GM06990 (cell line): Measurements from ENCODE around the gene PHPT1.

Experiments used
- DNase-seq: peaks from one replicate; pipeline ENCODE4 v3.0.0-alpha.2; 2011; ENCODE audit not compliant: insufficient read length; ENCODE audit errors: extremely low read depth
- H3K27me3 ChIP-seq: replicated peaks from 2 replicates; pipeline ENCODE4 v1.6.0; 2011; ENCODE audit warnings: low read length; ENCODE audit not compliant: control insufficient read depth, insufficient read depth
- H3K36me3 ChIP-seq: 2 replicates; pipeline ENCODE4 v1.5.1; 2011; ENCODE audit warnings: low read length; ENCODE audit not compliant: control insufficient read depth, insufficient read depth
- H3K4me3 ChIP-seq: replicated peaks from 2 replicates; pipeline ENCODE4 v1.5.1; 2011; ENCODE audit warnings: low read depth, mild to moderate bottlenecking, control low read depth, low read length
- TF ChIP-seq, protein P1 (sequence below): IDR thresholded peaks from 2 replicates; pipeline ENCODE4 v1.5.1; 2011; ENCODE audit warnings: low read length, control low read depth, mild to moderate bottlenecking, inconsistent platforms; ENCODE audit not compliant: insufficient read depth, poor library complexity, severe bottlenecking

The PHPT1 gene

DNA sequence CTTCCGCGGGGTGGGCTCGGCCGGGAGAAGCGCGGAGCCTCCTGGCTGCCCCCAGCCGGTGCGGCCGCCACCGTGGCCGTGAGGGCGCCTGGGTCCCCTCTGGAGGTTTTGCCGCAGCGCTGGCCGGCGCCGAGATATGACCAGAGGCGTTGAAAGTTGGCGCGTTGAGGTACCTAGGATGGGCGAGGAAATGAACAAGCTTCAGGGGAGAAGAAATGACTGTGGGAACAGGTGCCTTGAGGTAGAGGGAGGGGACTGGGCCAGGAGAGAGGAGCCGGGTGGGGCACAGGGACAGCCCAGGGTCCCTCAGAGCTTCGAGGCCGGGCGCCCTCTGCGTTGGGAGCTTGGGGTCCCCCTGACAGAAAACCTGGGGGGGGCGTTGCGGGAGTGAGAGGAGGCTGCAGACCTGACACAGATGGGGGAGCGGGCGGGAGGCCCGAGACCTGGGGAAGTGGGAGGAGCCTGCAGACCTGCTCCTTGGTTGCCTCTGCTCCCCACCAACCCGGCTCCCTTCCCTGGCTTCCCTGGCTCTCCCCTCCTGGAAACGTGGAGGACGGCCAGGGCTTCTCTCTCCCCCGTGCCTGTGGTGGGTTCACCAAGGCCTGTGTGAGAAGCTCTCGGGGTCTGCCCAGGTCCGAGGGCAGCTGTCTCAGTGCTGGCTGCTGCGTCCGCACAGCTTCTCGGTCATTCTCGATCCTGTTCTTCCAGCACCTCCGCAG, 27.2 kb upstream of the PHPT1 start:
- no peak overlapping the region for H3K4me3 ChIP-seq

DNA sequence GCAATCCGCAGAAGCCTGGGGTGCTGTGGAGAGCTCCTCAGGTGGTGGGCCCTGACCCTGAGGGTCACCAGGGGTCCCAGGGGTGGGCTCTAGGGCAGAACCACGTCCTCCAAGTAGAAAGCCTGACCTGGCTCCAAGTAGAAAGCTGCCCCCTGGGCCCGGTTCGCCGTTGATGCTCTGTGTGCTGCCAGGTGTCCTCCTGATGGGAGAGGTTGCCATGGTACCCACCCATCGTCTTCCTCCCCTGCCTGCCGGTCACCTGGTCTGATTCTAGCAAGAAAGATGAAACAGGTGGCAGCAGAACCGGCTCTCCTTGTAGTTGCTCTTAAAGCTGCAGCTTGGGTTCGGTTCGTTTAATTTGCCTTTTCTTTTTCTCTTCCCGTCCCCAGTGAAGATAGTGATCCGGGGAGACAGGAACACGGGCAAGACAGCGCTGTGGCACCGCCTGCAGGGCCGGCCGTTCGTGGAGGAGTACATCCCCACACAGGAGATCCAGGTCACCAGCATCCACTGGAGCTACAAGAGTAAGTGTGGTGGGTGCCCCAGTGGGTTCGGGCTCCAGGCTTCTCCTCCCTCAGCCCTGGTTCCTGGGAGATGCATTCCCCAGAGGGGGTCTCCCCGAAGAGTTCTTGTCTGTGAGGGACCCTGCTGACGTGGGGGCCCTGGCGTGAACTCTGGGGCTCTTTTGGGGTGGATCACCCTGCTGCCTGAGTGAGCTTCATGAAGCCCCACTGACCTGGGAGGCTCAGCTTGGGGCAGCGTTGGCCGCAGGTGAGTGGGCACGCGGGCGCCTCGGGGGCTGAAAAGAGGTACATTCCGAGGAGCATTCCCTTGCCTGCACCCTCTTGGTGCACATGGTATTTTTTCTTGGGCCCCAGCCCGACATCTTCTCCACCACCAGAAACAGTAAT, 25.8 kb upstream of the PHPT1 start:
- Histone ChIP-seq H3K27me3 (no peaks in the 10 kb centered on the region), H3K36me3 (peaks cover 13% of the 10 kb centered on the region), H3K4me3 (no peak overlapping the region)
- DNase-seq: no peak
- TF ChIP-seq, protein P1, sequence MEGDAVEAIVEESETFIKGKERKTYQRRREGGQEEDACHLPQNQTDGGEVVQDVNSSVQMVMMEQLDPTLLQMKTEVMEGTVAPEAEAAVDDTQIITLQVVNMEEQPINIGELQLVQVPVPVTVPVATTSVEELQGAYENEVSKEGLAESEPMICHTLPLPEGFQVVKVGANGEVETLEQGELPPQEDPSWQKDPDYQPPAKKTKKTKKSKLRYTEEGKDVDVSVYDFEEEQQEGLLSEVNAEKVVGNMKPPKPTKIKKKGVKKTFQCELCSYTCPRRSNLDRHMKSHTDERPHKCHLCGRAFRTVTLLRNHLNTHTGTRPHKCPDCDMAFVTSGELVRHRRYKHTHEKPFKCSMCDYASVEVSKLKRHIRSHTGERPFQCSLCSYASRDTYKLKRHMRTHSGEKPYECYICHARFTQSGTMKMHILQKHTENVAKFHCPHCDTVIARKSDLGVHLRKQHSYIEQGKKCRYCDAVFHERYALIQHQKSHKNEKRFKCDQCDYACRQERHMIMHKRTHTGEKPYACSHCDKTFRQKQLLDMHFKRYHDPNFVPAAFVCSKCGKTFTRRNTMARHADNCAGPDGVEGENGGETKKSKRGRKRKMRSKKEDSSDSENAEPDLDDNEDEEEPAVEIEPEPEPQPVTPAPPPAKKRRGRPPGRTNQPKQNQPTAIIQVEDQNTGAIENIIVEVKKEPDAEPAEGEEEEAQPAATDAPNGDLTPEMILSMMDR: no peak

More for the DNA sequence above, 27.2 kb upstream of the PHPT1 start:
- TF ChIP-seq, protein P1: no peak
- DNase-seq: no peak
- H3K36me3 ChIP-seq: peaks cover 7% of the 10 kb centered on the region
- H3K27me3 ChIP-seq: no peaks in the 10 kb centered on the region

DNA sequence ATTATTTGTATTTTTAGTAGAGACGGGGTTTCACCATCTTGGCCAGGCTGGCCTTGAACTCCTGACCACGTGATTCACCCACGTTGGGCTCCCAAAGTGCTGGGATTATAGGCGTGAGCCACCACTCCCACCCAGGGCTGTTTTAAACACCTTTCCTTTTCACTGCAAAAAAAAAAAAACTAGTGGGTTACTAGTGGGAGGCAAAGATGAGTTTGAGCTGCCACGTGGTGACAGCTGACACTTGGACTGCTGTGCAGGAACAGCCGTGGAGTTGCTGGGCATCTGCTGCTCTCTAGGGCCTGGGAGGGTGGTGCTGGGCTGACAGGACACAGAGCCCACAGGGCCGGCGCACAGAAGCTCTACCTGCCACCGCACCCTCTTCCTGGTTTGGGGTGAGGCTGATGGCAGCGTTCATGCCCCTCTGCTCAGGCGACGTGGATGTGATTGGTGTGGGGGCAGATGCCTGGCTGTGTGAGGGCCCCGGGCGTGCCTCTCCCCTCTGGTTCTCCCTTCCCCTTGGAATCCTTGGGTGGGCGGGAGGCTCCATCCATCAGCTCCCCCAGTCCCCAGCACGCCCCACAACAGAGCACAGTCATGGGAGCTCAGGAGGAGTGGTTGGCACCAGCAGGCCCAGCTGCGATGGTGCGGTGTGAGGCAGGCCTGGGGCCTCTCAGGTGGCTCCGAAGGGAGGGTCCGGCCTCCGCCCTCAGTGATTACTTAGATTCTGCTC, 24.5 kb upstream of the PHPT1 start:
- peaks cover 24% of the 10 kb centered on the region for H3K36me3 ChIP-seq

DNA sequence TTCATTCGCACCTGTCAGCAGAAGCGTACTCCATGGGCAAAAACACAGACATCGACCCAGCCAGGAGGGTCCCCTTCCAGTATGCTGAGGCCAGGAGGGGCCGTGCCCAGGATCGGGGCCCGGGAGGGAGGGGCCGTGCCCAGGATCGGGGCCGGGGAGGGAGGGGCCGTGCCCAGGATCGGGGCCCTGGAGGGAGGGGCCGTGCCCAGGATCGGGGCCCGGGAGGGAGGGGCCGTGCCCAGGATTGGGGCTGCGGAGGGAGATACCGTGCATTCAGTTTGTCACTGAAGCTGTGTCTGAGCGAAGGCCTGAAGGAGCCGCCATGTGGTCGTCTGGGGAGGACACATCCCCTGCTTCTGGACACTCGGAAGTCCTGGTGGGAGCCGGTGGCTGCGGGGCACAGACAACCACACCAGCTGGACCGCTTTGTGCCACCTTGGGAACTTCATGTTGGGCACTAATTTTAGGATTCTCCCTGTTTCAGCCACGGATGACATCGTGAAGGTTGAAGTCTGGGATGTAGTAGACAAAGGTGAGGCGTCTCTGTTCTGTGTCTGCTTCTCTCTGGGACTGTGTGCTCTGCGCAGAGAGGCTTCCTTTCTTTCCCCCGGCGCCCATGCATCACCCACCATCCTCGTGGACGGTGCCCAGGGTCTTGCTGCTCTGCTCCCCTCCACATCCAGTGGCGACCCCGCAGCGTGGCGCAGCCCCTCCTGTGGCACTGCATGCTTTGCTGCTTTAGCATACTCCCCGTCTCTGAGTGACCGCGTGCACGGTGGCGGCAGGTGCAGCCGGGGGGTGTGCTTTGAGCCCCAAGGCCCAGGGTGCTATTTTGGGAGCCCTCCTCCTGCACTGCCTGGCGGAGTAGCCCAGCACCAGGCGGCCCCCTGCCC, 23.7 kb upstream of the PHPT1 start:
- DNase-seq: no peak
- H3K27me3 ChIP-seq: no peaks in the 10 kb centered on the region
- peaks cover 31% of the 10 kb centered on the region for H3K36me3 ChIP-seq
- H3K4me3 ChIP-seq: no peak overlapping the region
- TF ChIP-seq, protein P1: no peak

More for the DNA sequence above, 24.5 kb upstream of the PHPT1 start:
- TF ChIP-seq, protein P1: no peak
- H3K4me3 ChIP-seq: no peak overlapping the region
- no peaks in the 10 kb centered on the region for H3K27me3 ChIP-seq
- DNase-seq: no peak

DNA sequence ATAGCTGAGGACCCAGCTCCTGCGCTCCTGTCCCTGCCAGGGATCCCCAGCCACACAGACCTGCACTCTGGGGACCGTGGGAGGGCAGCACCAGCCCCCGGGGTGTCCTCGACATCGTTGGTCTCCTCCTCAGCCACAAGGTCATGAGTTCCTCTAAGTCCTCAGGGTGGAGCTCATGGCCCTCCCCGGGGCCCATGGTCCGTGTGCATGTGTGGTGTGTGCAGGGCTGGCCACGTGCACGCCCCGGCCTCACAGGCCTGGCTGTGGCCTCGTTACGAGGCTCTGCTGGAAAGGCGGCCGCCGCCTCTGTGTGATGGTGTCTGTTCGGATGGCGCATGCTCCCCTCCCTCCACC, 23.0 kb upstream of the PHPT1 start:
- H3K4me3 ChIP-seq: no peak overlapping the region
- no peak for DNase-seq
- TF ChIP-seq, protein P1: no peak
- no peaks in the 10 kb centered on the region for H3K27me3 ChIP-seq
- peaks cover 31% of the 10 kb centered on the region for H3K36me3 ChIP-seq
